GM18861 (cell line): ENCODE measurements around the gene MAP7D1.
"Not testable (repeated sequence)": the region's sequence is repeated elsewhere in the genome, so short reads cannot be mapped to it uniquely, and the experiment has no call there.

Experiments
- ATAC-seq: cut with Tn5 transposase; IDR thresholded peaks from one replicate; pipeline ENCODE4 v1.9.1; 2021; ENCODE audit not compliant: unreplicated experiment

Gene MAP7D1

DNA sequence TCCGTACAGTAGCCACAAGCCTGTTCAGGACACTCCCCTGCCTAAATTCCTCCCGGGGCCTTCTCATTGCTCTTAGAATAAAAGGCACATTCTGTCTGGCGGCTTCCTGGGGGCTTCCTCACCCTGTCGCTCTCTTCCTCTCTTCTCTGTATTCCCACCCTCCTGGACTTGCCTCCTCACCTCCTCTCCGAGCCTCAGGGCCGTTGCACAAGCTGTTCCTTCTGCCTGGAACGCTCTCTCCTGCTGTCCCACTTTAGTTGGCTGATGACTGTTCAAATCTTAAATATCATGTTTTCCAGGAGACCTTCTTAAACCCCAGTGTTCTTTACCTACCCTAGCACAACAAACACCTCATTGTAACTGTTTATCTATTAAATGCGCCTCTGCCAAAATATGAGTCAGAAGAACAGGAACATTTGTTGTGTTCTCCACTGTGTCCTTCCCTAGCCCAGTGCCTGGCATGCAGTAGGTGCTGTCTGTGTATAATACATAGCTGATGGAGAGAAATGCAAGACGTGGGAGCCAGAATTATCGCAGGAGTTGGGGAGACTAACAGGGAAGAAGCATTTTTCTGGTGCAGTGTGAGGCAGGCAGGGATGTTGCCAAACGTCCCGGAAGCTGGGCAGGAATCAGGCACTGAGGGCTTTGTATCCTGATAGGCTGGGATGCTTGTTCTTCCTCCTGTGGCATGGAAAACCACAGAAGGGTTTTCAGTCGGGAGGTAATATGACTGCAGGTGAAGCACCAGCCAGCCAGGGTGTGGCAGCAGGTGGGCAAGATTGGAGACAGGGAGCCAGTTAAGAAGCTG is 44.2 kb downstream of the MAP7D1 start:
- no peak for ATAC-seq

DNA sequence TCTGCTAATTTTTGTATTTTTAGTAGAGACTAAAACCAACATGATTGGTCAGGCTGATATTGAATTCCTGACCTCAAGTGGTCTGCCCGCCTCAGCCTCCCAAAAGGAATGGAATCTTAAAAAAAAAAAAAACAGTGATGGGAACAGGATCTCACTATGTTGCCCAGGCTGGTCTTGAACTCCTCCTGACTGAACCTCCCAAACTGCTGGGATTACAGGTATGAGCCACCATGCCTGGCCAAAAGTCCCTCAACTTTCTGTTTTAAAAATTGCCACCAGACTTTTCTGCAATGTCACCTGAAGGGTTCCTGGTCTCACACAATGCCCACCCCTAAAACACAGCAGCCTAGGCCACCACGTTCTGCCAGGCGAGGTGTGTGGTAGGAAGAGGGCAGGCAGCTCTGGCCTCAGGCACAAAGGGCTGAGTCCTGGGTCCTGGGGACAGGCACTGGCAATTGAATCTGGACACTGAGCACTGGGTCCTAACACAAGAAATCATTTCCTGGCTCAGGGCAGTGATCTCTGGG is 47.1 kb downstream of the MAP7D1 start:
- ATAC-seq = no peak

- no peak for ATAC-seq
Measured at GRCh38 chr1:36203554-36204346, 47.8 kb downstream of the MAP7D1 start.

GRCh38 chr1:36204347-36204909 is 48.5 kb downstream of the MAP7D1 start:
- ATAC-seq = no peak

- ATAC-seq = no peak
Measured at GRCh38 chr1:36206323-36206858, 50.4 kb downstream of the MAP7D1 start.

- no peak for ATAC-seq
Measured at GRCh38 chr1:36207339-36207738, 51.4 kb downstream of the MAP7D1 start.

DNA sequence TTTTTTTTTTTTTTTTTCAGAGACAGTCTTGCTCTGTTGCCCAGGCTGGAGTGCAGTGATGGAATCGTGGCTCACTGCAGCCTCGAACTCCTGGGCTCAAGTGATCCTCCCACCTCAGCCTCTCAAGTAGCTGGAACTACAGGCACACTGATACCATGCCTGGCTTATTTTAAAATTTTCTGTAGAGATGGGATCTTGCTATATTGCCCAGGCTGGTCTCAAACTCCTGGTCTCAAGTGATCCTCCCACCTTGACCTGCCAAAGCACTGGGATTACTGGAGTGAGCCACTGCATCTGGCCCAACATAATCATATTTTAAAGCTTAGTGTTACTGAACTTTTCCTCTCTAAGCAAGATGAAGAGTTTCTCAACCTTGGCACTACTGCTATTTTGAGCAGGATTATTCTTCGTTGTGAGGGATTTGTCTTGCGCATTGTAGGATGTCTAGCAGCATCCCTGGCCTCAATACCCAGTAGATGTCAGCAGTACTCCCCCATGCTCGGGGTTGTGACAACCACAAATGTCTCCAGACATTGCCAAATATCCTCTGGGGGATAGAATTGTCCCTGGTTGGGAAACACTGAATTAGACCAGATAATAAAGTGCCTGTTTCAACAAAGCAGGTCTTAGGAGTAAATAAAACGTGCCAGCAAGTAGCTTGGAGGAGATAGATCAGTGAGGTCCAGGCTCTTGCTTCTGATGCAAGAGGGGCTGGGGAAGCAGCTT is 53.2 kb downstream of the MAP7D1 start:
- ATAC-seq = no peak

- ATAC-seq = no peak
Measured at GRCh38 chr1:36211307-36211706, 55.3 kb downstream of the MAP7D1 start.

- no peak for ATAC-seq
Measured at GRCh38 chr1:36211841-36212240, 55.9 kb downstream of the MAP7D1 start.

GRCh38 chr1:36212782-36213181 is 56.8 kb downstream of the MAP7D1 start:
- no peak for ATAC-seq

GRCh38 chr1:36217670-36218069 is 61.7 kb downstream of the MAP7D1 start:
- ATAC-seq = no peak

- not testable (repeated sequence) for ATAC-seq
Measured at GRCh38 chr1:36221901-36222300, 65.9 kb downstream of the MAP7D1 start.

- ATAC-seq = no peak
Measured at GRCh38 chr1:36222481-36223380, 66.8 kb downstream of the MAP7D1 start.

DNA sequence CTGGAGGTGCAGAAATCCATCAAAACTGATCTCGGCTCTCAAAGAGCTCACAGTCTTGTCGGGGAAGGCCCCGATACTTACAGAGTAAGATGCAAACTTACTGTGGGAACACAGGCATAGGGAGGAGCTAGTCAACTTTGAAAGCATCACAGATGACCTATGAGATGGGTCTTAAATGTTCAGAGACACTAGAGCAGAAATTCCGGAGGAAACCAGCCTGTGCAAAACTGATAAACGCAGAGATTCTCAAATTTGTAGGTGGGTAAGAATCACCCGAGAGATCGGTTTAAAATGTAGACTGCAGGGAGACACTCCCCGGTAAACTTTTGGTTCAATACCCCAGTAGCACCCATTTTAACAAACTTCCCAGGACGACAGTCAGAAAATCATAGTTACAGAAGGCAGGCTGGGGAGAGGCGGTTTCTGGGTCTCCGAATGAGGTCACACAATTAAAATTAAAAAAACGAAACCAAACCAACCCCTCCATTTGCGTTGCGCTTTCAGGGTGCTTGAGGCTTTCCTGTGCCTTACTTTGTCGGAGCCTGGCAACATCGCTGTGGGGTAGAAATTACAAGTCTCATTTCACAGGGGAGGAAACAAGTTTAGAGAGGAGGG is 67.5 kb downstream of the MAP7D1 start:
- ATAC-seq = peak; percentile 22

GRCh38 chr1:36223996-36224536 is 68.1 kb downstream of the MAP7D1 start, which contains the start of gene THRAP3:
THRAP3 (plus strand) TSS chr1:36224443; CDS start chr1:36282564, 58,121 bp downstream.
- peak; percentile 88 for ATAC-seq

DNA sequence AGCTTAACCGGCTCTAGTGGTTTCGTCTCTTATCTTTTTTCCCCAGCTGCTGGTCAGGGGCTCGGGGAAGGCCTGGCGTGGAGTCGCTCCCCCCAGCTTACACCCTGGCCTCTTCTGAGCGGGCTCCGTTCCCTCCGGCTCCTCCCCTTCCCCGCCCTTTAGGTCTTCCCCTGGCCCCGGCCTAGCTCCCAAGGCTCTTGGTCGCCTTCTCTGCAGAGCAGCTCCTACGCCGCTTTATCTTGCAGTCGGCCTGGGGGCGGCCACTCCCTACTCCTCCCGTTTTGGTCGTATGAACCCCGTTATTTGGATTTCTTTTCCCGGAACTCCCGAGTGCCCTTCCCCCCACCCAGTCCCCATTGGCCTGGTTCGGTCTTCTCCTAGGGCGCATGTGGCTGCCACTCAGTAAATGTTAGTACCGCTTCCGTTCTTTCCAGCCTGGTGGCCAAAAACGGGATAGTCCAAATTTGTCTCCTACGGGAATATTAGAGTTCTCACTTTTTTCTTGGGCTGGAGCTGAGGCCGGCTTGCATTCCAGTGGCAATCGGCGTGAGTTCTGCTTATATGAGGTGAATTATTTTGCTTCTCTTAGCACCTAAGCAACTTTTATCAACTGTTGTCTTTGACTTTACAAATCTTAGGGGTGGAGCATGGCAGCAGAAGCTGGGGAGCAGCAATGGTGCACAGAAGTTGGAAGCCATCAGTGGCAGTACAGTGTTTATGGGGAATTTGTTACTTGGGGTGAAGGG is 68.8 kb downstream of the MAP7D1 start:
- ATAC-seq = peak; percentile 22

DNA sequence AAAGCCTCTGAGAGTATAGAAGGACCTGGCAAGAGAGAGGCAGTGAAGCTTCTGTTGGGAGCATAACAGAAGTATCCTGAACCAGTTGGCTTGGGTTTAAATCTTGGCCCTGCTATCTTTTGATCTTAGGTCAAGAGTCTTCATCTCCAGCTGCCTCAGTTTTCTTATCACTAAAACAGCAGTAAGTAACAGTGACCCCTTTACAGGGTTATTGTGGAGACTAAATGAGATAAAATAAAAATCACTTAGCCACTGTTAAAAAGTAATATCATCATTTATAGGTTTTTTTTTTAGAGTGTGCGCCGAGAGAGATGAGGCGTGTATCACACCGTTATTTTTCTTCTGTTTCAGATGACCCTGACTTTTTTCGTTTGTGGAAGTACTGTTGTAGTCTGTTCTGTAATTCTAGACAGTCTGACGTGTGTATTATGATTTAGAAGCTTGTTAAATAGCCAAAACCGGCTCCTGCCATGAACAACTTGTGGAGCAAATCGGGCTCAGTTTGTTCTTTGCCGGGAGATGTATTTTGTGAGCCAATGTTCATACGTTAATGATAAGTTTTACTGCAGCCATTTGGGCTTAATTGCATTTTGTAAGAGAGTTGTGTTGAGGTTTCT is 69.4 kb downstream of the MAP7D1 start:
- no peak for ATAC-seq

- not testable (repeated sequence) for ATAC-seq
Measured at GRCh38 chr1:36230279-36230678, 74.3 kb downstream of the MAP7D1 start.
